H1 (cell line): ENCODE data around the gene ADCY5. TPM values are rescaled to one million over a fixed set of nuclear protein-coding genes. Genes with fewer than 3 reads are reported as not detected.
A peak's percentile ranks its signal among the peaks of the same experiment; 100 is the strongest.

Experiments
- CTCF ChIA-PET: fragments of 300-600 bp; sonication (Branson Sonifier 250); formaldehyde crosslinking; loops from one replicate; lab custom pipeline; 2021; ENCODE audit not compliant: partially characterized antibody; lab: Charles Lee
- POLR2A ChIA-PET: fragments of 300-600 bp; sonication (Branson Sonifier 250); formaldehyde crosslinking; loops from one replicate; lab custom pipeline; 2021; ENCODE audit warnings: inconsistent platforms; ENCODE audit not compliant: partially characterized antibody; lab: Charles Lee
- DNase-seq, 2 experiments: peaks; one replicate each; pipeline versions ENCODE4 v3.0.0 to v3.0.0-alpha.2; 2010 to 2022; ENCODE audit warnings: low spot score in 2 of 2, low read depth in 1 of 2, mixed read lengths in 1 of 2
- FAIRE-seq: peaks from 2 replicates; lab custom pipeline; 2011; peaks lifted over from hg19 to GRCh38; lab: Jason Lieb, UNC
- H2AFZ ChIP-seq: 2 replicates; pipeline ENCODE4 v1.8.1; 2012; ENCODE audit warnings: low read length, inconsistent platforms
- H2AK5ac ChIP-seq: 2 replicates; pipeline ENCODE4 v1.6.1; 2013; ENCODE audit warnings: low read depth, low read length
- H2BK120ac ChIP-seq: replicated peaks from 2 replicates; pipeline ENCODE3; 2013; ENCODE audit warnings: low read depth, low read length, inconsistent platforms
- H2BK12ac ChIP-seq: 2 replicates; pipeline ENCODE4 v1.6.1; 2013; ENCODE audit warnings: low read depth, low read length
- H2BK15ac ChIP-seq: 2 replicates; pipeline ENCODE4 v1.6.1; 2013; ENCODE audit warnings: low read length
- H2BK20ac ChIP-seq: 2 replicates; pipeline ENCODE4 v1.6.1; 2013; ENCODE audit warnings: low read length
- H2BK5ac ChIP-seq: 2 replicates; pipeline ENCODE4 v1.6.1; 2013; ENCODE audit warnings: low read depth, low read length
- H3K14ac ChIP-seq: 2 replicates; pipeline ENCODE4 v1.6.1; 2013; ENCODE audit warnings: inconsistent platforms; ENCODE audit not compliant: insufficient read length
- H3K18ac ChIP-seq: 2 replicates; pipeline ENCODE4 v1.6.1; 2013; ENCODE audit warnings: low read length; ENCODE audit errors: extremely low read depth
- H3K23ac ChIP-seq: 2 replicates; pipeline ENCODE4 v1.6.1; 2013; ENCODE audit warnings: inconsistent platforms; ENCODE audit not compliant: insufficient read length
- H3K23me2 ChIP-seq: 2 replicates; pipeline ENCODE4 v1.6.1; 2013; ENCODE audit warnings: low read depth, low read length
- H3K27ac ChIP-seq: 2 replicates; pipeline ENCODE4 v1.6.1; 2011; ENCODE audit warnings: low read depth, low read length, inconsistent platforms
- H3K27me3 ChIP-seq, 4 experiments: replicated peaks in 1 of 4; 1 replicate in 1 of 4; 2 replicates in 3 of 4; pipeline versions ENCODE4 v1.6.1 to v1.8.1; 2011 to 2013; ENCODE audit warnings: low read length in 3 of 4, mild to moderate bottlenecking in 3 of 4, inconsistent platforms in 2 of 4, mixed read lengths in 2 of 4, moderate library complexity in 1 of 4; ENCODE audit not compliant: control insufficient read depth in 3 of 4, insufficient read depth in 3 of 4; ENCODE audit errors: extremely low read depth in 1 of 4
- H3K36me3 ChIP-seq, 4 experiments: 2 replicates each; pipeline versions ENCODE4 v1.6.1 to v1.8.1; 2011 to 2013; ENCODE audit warnings: mild to moderate bottlenecking in 4 of 4, low read length in 3 of 4, moderate library complexity in 2 of 4, control low read depth in 1 of 4, inconsistent platforms in 1 of 4; ENCODE audit not compliant: insufficient read depth in 4 of 4, control insufficient read depth in 2 of 4
- H3K4ac ChIP-seq: replicated peaks from 2 replicates; pipeline ENCODE3; 2013; ENCODE audit warnings: low read length, low read depth, mixed read lengths, inconsistent platforms; ENCODE audit not compliant: insufficient read length
- H3K4me1 ChIP-seq, 4 experiments: replicated peaks in 1 of 4; 1 replicate in 1 of 4; 2 replicates in 3 of 4; pipeline versions ENCODE4 v1.6.1 to v1.8.1; 2011 to 2013; ENCODE audit warnings: low read length in 3 of 4, inconsistent platforms in 2 of 4, mixed read lengths in 1 of 4; ENCODE audit not compliant: insufficient read depth in 4 of 4, control insufficient read depth in 3 of 4
- H3K4me2 ChIP-seq, 2 experiments: 2 replicates each; pipeline versions ENCODE4 v1.6.1 to v1.8.1; 2011 to 2013; ENCODE audit warnings: low read depth in 2 of 2, low read length in 2 of 2, control low read depth in 1 of 2, inconsistent platforms in 1 of 2, mild to moderate bottlenecking in 1 of 2; ENCODE audit not compliant: insufficient read depth in 1 of 2
- H3K4me3 ChIP-seq, 4 experiments: fragments of 200-600, 300-600 bp in 1 of 4; sonication (generic), shearing (Covaris generic), sonication (Bioruptor Twin) in 1 of 4; 2 replicates each; pipeline versions ENCODE4 v1.5.1 to v1.8.1; 2011 to 2016; ENCODE audit warnings: low read length in 4 of 4, low read depth in 3 of 4, control low read depth in 2 of 4, inconsistent platforms in 2 of 4, mild to moderate bottlenecking in 2 of 4, mixed read lengths in 1 of 4, moderate library complexity in 1 of 4; ENCODE audit not compliant: insufficient read depth in 2 of 4; ENCODE audit errors: extremely low read depth in 1 of 4
- H3K56ac ChIP-seq: replicated peaks from 2 replicates; pipeline ENCODE3; 2013; ENCODE audit warnings: low read depth, mild to moderate bottlenecking, mixed read lengths, low read length, inconsistent platforms; ENCODE audit not compliant: insufficient read length
- H3K79me1 ChIP-seq: 2 replicates; pipeline ENCODE4 v1.6.1; 2013; ENCODE audit warnings: low read depth, low read length, control low read depth
- H3K79me2 ChIP-seq, 2 experiments: 2 replicates each; pipeline versions ENCODE4 v1.6.1 to v1.8.1; 2012 to 2013; ENCODE audit warnings: low read length in 2 of 2, mild to moderate bottlenecking in 2 of 2, inconsistent platforms in 1 of 2; ENCODE audit not compliant: insufficient read depth in 2 of 2, control insufficient read depth in 1 of 2
- H3K9ac ChIP-seq, 4 experiments: replicated peaks in 1 of 4; 1 replicate in 1 of 4; 2 replicates in 3 of 4; pipeline versions ENCODE4 v1.6.1 to v1.8.1; 2011 to 2013; ENCODE audit warnings: low read depth in 3 of 4, low read length in 3 of 4, control low read depth in 2 of 4, mild to moderate bottlenecking in 2 of 4, moderate library complexity in 2 of 4, inconsistent platforms in 1 of 4; ENCODE audit errors: extremely low read depth in 1 of 4
- H3K9me3 ChIP-seq, 2 experiments: 2 replicates each; pipeline versions ENCODE4 v1.6.1 to v1.8.1; 2012 to 2013; ENCODE audit warnings: mild to moderate bottlenecking in 2 of 2, moderate library complexity in 2 of 2, control low read depth in 1 of 2, inconsistent platforms in 1 of 2, low read depth in 1 of 2, low read length in 1 of 2, mixed read lengths in 1 of 2; ENCODE audit not compliant: insufficient read depth in 2 of 2
- H4K20me1 ChIP-seq, 2 experiments: replicated peaks in 1 of 2; 2 replicates each; pipeline versions ENCODE3 to v1.8.1; 2011 to 2013; ENCODE audit warnings: inconsistent platforms in 2 of 2, low read length in 2 of 2, mild to moderate bottlenecking in 1 of 2; ENCODE audit not compliant: insufficient read depth in 2 of 2, control insufficient read depth in 1 of 2
- H4K5ac ChIP-seq: 2 replicates; pipeline ENCODE4 v1.6.1; 2013; ENCODE audit warnings: low read length, low read depth, mixed read lengths, inconsistent platforms; ENCODE audit not compliant: insufficient read length
- H4K8ac ChIP-seq: 2 replicates; pipeline ENCODE4 v1.8.0; 2013; ENCODE audit warnings: mild to moderate bottlenecking, moderate library complexity, low read length, inconsistent platforms; ENCODE audit not compliant: insufficient read depth; ENCODE audit errors: extremely low read depth
- H4K91ac ChIP-seq: replicated peaks from 2 replicates; pipeline ENCODE3; 2013; ENCODE audit warnings: low read length, mixed read lengths, inconsistent platforms; ENCODE audit not compliant: insufficient read length
- EGR1 ChIP-seq: IDR thresholded peaks from 2 replicates; pipeline ENCODE4 v1.6.1; 2011; ENCODE audit warnings: low read depth, low read length, borderline replicate concordance
- TAF1 ChIP-seq: IDR thresholded peaks from 2 replicates; pipeline ENCODE4 v1.6.1; 2011; ENCODE audit warnings: mild to moderate bottlenecking, low read depth, low read length
- WGBS, 2 experiments: shearing (Covaris generic) in 1 of 2; methylation state at CpG; one replicate each; pipeline versions ENCODE4 v1.1.6 to v1.1.7; 2013 to 2015; ENCODE audit warnings: low lambda C conversion rate in 2 of 2, mixed read lengths in 2 of 2, inconsistent platforms in 1 of 2, low coverage in 1 of 2, missing lambda C conversion rate in 1 of 2; ENCODE audit not compliant: insufficient replicate concordance in 2 of 2, insufficient coverage in 1 of 2, insufficient read length in 1 of 2; ENCODE audit errors: extremely low coverage in 1 of 2, missing lambda C conversion rate in 1 of 2; 5-methylcytosine and 5-hydroxymethylcytosine counted together
- polyA plus RNA-seq, 7 experiments: library from polyadenylated mRNA; depleted of rRNA in 3 of 7; stranded (reverse) in 5 of 7; unstranded in 2 of 7; fragments of >200 nt in 5 of 7; fragments of 200-250 nt in 2 of 7; gene quantifications; 1 replicate in 5 of 7; 2 replicates in 1 of 7; 4 replicates in 1 of 7; pipeline versions ENCODE4 v1.2.1 to v1.2.3, GENCODE V29; 2011 to 2013; ENCODE audit warnings: missing spikeins in 2 of 7, mixed read lengths in 2 of 7
- total RNA-seq: library from RNA; stranded (reverse); fragmentation: NEBNext Ultra II Directional; extraction: Animal tissue kit (Norgen Biotek cat#: 25700); gene quantifications from 2 replicates; pipeline ENCODE4 v1.2.1, GENCODE V29; 2021

The ADCY5 gene
- total and polyA plus RNA-seq, 2 of the 8 experiments (the other 6 are each of a cell fraction or from before 2014, with no cell fraction given): 18.9 to 40.8 TPM

DNA sequence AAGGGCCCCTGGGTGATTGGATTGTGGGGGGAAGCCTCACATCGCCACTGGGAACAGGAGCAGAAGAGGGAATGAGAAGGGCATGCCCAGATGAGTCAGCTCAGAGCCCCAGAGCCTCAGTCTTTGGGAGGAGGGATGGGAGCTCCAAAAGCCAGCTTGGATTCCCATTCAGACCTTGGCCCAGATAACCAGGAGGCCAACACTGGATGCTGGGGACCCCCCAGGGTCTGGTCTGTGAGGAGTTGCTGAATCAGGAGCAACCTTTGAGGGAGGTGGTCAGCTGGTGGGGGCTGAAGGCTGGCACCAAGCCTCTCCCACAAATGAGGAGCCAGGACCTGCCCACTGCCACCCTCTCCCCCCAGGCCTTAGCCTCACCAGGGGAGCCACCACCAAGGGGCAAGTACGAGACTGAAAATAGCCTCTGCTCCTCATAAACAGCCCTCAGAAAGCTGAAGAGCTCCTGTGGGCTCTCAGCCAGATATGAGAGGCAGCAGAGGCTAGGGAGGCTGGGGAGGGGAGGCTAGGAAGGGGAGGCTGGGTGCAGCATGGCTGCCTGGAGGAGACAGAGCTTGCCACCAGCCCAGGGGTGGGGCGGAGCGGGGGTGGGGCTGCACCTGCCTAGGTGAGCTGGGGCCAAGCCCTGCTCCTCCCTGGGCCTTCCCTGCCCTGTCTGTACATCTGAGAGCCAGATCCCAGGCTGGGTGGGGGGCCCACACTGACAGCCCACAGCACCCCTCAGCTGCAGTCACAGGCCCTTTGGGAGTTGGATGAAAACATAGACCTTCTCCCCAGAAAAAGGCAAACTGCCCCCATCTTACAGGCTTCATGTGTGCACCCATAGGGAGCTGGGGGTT is 147.3 kb downstream of the ADCY5 start:
- Histone ChIP-seq H2AK5ac (no peak overlapping the region), H4K8ac (no peak overlapping the region), H4K91ac (no peak overlapping the region), H3K18ac (no peak overlapping the region), H3K56ac (no peak overlapping the region), H3K27me3 (no peaks in the 10 kb centered on the region), H3K4me2 (no peak overlapping the region), H3K9me3 (no peaks in the 10 kb centered on the region), H3K23ac (no peak overlapping the region), H3K79me1 (peaks cover 2% of the 10 kb centered on the region; the same call in 1 of the 2 replicates), H3K36me3 (peaks cover 0 to 13% (median 6%) of the 10 kb centered on the region in 4 experiments; a peak in 4 of 8 replicates), H2BK12ac (no peak overlapping the region), H2AFZ (no peak overlapping the region), H2BK5ac (no peak overlapping the region), H3K9ac (no peak overlapping the region), H2BK15ac (no peak overlapping the region), H4K5ac (peak overlapping the region; percentile 17), H3K4me3 (no peak overlapping the region), H3K14ac (no peak overlapping the region), H3K4ac (no peak overlapping the region), H4K20me1 (no peaks in the 10 kb centered on the region), H3K27ac (no peak overlapping the region), H3K4me1 (no peaks in the 10 kb centered on the region), H2BK120ac (no peak overlapping the region), H2BK20ac (no peak overlapping the region), H3K23me2 (no peaks in the 10 kb centered on the region), H3K79me2 (no peaks in the 10 kb centered on the region)
- DNase-seq (no peak), FAIRE-seq (no peak)
- WGBS, 2 experiments: 44% methylated on average over 2 of the region's 4 CpGs; no CpG with 5 or more reads in 1 of the 2 experiments
- ChIA-PET POLR2A (interaction anchor here (0.9 to 7.0 kb wide), 5 partner anchors 9 to 26 kb away, joined by 3 to 35 read pairs (median 4); no protein-coding TSS in a partner anchor), CTCF (interaction anchor here (0.7 to 17.6 kb wide), 13 partner anchors 9 to 901 kb away, joined by 3 to 245 read pairs (median 6); no protein-coding TSS in a partner anchor)
- TF ChIP-seq TAF1: no peak
- no peak for TF ChIP-seq EGR1
